ENCODE data around the gene DENND1A.

GRCh38 chr9:123978981-123979380 is 49.1 kb upstream of the DENND1A start:
- TF ChIP-seq, protein P1, sequence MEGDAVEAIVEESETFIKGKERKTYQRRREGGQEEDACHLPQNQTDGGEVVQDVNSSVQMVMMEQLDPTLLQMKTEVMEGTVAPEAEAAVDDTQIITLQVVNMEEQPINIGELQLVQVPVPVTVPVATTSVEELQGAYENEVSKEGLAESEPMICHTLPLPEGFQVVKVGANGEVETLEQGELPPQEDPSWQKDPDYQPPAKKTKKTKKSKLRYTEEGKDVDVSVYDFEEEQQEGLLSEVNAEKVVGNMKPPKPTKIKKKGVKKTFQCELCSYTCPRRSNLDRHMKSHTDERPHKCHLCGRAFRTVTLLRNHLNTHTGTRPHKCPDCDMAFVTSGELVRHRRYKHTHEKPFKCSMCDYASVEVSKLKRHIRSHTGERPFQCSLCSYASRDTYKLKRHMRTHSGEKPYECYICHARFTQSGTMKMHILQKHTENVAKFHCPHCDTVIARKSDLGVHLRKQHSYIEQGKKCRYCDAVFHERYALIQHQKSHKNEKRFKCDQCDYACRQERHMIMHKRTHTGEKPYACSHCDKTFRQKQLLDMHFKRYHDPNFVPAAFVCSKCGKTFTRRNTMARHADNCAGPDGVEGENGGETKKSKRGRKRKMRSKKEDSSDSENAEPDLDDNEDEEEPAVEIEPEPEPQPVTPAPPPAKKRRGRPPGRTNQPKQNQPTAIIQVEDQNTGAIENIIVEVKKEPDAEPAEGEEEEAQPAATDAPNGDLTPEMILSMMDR (IDR thresholded peaks at IDR 0.05): no peak
- no peak for TF ChIP-seq POLR2A (IDR thresholded peaks at IDR 0.05)
- no peak for TF ChIP-seq EP300 (IDR thresholded peaks at IDR 0.05)
